ENCODE results near the gene C1orf232. TPM values are rescaled to one million over a fixed set of nuclear protein-coding genes. Genes with fewer than 3 reads are reported as not detected.

C1orf232 gene
- total and polyA plus RNA-seq, 9 of the 15 experiments (the other 6 are each of a cell fraction or from before 2014, with no cell fraction given) = not detected

- TF ChIP-seq SIX5 (IDR thresholded peaks at IDR 0.05; ENCODE audit: borderline replicate concordance in 1 of 2, insufficient read depth in 1 of 2, low read depth in 1 of 2, low read length in 2 of 2) (no peak), MIER1 (IDR thresholded peaks at IDR 0.05; ENCODE audit: low read depth) (no peak), ZNF507 (tag; conservative IDR thresholded peaks at IDR 0.05) (no peak), ZNF316 (IDR thresholded peaks at IDR 0.05) (no peak), ELF4 (CRISPR knock-in tag; IDR thresholded peaks at IDR 0.05) (no peak; the same call in 1 of the 2 replicates), ZNF449 (CRISPR knock-in tag; IDR thresholded peaks at IDR 0.05) (0 out of 2 replicates have a peak, but pooled peaks have one; percentile 57), STAG1 (CRISPR knock-in tag; IDR thresholded peaks at IDR 0.05; ENCODE audit: borderline replicate concordance) (no peak), MAX (CRISPR knock-in tag; IDR thresholded peaks at IDR 0.05) (peak; percentile 99), ILK (tag; IDR thresholded peaks at IDR 0.05; ENCODE audit: borderline replicate concordance, low read depth) (no peak), PATZ1 (CRISPR knock-in tag; IDR thresholded peaks at IDR 0.05; ENCODE audit: borderline replicate concordance) (no peak), ZNF347 (CRISPR knock-in tag; IDR thresholded peaks at IDR 0.05; ENCODE audit: low read depth) (no peak), DMBX1 (CRISPR knock-in tag; IDR thresholded peaks at IDR 0.05; ENCODE audit: borderline replicate concordance) (peak; percentile 87; the same call in 1 of the 2 replicates), SMAD2 (IDR thresholded peaks at IDR 0.05; ENCODE audit: low read depth, low read length) (no peak), MAFG (tag; conservative IDR thresholded peaks at IDR 0.05) (no peak), GATAD2B (IDR thresholded peaks at IDR 0.05; ENCODE audit: borderline replicate concordance) (no peak; the same call in 1 of the 2 replicates), BRD4 (IDR thresholded peaks at IDR 0.05) (peak; percentile 69; the same call in 1 of the 2 replicates), USF2 (CRISPR knock-in tag; IDR thresholded peaks at IDR 0.05) (peak; percentile 57), ZNF384 (IDR thresholded peaks at IDR 0.05; ENCODE audit: low read depth, low read length) (no peak), CREBBP (IDR thresholded peaks at IDR 0.05; ENCODE audit: low read depth, low read length) (no peak), HINFP (tag; conservative IDR thresholded peaks at IDR 0.05; ENCODE audit: low read depth) (no peak)
These were observed 7.1 kb downstream of the C1orf232 start (continued) for GRCh38 chr1:26161415-26162219.
